HepG2 (cell line): ENCODE data around the gene PPP2R5B. TPM values are rescaled to one million over a fixed set of nuclear protein-coding genes. Genes with fewer than 3 reads are reported as not detected.

ENCODE experiments used
- ETV5 ChIP-seq: IDR thresholded peaks from 2 replicates; pipeline ENCODE4 v1.6.1; 2018; ENCODE audit warnings: missing biosample characterization, missing genetic modification reagents, inconsistent platforms, borderline replicate concordance
- FIP1L1 ChIP-seq: fragments of 200-400 bp; formaldehyde crosslinking; IDR thresholded peaks from 2 replicates; pipeline ENCODE4 v1.6.1; 2018; ENCODE audit warnings: low read depth, mild to moderate bottlenecking, low read length, moderate library complexity, borderline replicate concordance; ENCODE audit not compliant: insufficient read depth
- HMGXB4 ChIP-seq, 2 experiments: sonication (generic) in 1 of 2; formaldehyde crosslinking in 1 of 2; IDR thresholded peaks; 2 replicates each; pipeline versions ENCODE4 v1.4.0 to v1.6.1; 2018 to 2020; ENCODE audit warnings: missing genetic modification reagents in 2 of 2, borderline replicate concordance in 1 of 2, low read depth in 1 of 2, mild to moderate bottlenecking in 1 of 2, missing biosample characterization in 1 of 2
- HNRNPL ChIP-seq: fragments of 200-400 bp; formaldehyde crosslinking; IDR thresholded peaks from 2 replicates; pipeline ENCODE4 v1.6.1; 2017; ENCODE audit warnings: mild to moderate bottlenecking, low read depth, low read length
- KAT2B ChIP-seq: fragments of 150-350 bp; IDR thresholded peaks from 2 replicates; pipeline ENCODE4 v1.6.1; 2014; ENCODE audit warnings: low read depth, low read length, borderline replicate concordance
- KLF11 ChIP-seq: IDR thresholded peaks from 2 replicates; pipeline ENCODE4 v1.6.1; 2016; ENCODE audit warnings: missing compliant biosample characterization
- NR2F6 ChIP-seq, 2 experiments: IDR thresholded peaks; 2 replicates each; pipeline ENCODE4 v1.6.1; 2016; ENCODE audit warnings: antibody characterized with exemption in 1 of 2, mild to moderate bottlenecking in 1 of 2
- PAXIP1 ChIP-seq: sonication (generic); formaldehyde crosslinking; conservative IDR thresholded peaks from 2 replicates; pipeline ENCODE4 v1.4.0; 2020; ENCODE audit warnings: mild to moderate bottlenecking, missing genetic modification reagents, moderate library complexity
- PHF5A ChIP-seq: IDR thresholded peaks from one replicate; pipeline ENCODE4 v1.6.1; 2018; ENCODE audit warnings: low read depth, missing genetic modification reagents; ENCODE audit not compliant: unreplicated experiment
- PHF8 ChIP-seq: sonication (generic); formaldehyde crosslinking; IDR thresholded peaks from 2 replicates; pipeline ENCODE4 v1.5.0; 2020; ENCODE audit warnings: missing genetic modification reagents
- SMYD3 ChIP-seq: sonication (generic); formaldehyde crosslinking; IDR thresholded peaks from 2 replicates; pipeline ENCODE4 v1.8.1; 2023; ENCODE audit warnings: mild to moderate bottlenecking, missing genetic modification reagents
- SP2 ChIP-seq: sonication (generic); formaldehyde crosslinking; IDR thresholded peaks from 2 replicates; pipeline ENCODE4 v1.5.1; 2020; ENCODE audit warnings: mild to moderate bottlenecking, missing genetic modification reagents
- SP5 ChIP-seq: IDR thresholded peaks from 2 replicates; pipeline ENCODE4 v1.6.1; 2016; ENCODE audit warnings: low read depth, borderline replicate concordance
- WIZ ChIP-seq: sonication (generic); formaldehyde crosslinking; IDR thresholded peaks from 2 replicates; pipeline ENCODE4 v1.5.1; 2020; ENCODE audit warnings: mild to moderate bottlenecking, missing genetic modification reagents
- ZGPAT ChIP-seq: IDR thresholded peaks from 2 replicates; pipeline ENCODE4 v1.6.1; 2016; ENCODE audit warnings: mild to moderate bottlenecking
- ZSCAN21 ChIP-seq: sonication (generic); formaldehyde crosslinking; IDR thresholded peaks from 2 replicates; pipeline ENCODE4 v1.8.0; 2022; ENCODE audit warnings: mild to moderate bottlenecking, missing genetic modification reagents, moderate library complexity, borderline replicate concordance
- polyA plus RNA-seq, 8 experiments: library from polyadenylated mRNA; depleted of rRNA in 3 of 8; stranded (reverse) in 7 of 8; unstranded in 1 of 8; fragments of >200 nt; fragmentation: Illumina TruSeq in 4 of 8; extraction: Trizol in 4 of 8; gene quantifications; 2 replicates each; pipeline versions ENCODE4 v1.2.1 to v1.2.3, GENCODE V29; 2011 to 2016; ENCODE audit warnings: low read depth in 4 of 8, missing spikeins in 1 of 8, mixed read lengths in 1 of 8; ENCODE audit not compliant: insufficient read depth in 1 of 8
- total RNA-seq, 5 experiments: library from RNA; depleted of rRNA; stranded (reverse); fragments of >200 nt; fragmentation: Illumina TruSeq; extraction: Trizol; gene quantifications; 2 replicates each; pipeline ENCODE4 v1.2.3, GENCODE V29; 2016; ENCODE audit warnings: low read depth in 1 of 5
- TF ChIP-seq, protein P1 (sequence below): sonication (generic); formaldehyde crosslinking; IDR thresholded peaks from 2 replicates; pipeline ENCODE4 v1.5.0; 2020; ENCODE audit warnings: missing genetic modification reagents
- TF ChIP-seq, protein P2 (sequence below): sonication (generic); formaldehyde crosslinking; IDR thresholded peaks from 2 replicates; pipeline ENCODE4 v1.8.1; 2023; ENCODE audit warnings: mild to moderate bottlenecking, missing genetic modification reagents, borderline replicate concordance

The PPP2R5B gene
- total and polyA plus RNA-seq, 2 of the 13 experiments (the other 11 are each of a cell fraction or from before 2014, with no cell fraction given) = 2.3 to 8.3 TPM

- TF ChIP-seq KAT2B = no peak
- TF ChIP-seq, protein P1, sequence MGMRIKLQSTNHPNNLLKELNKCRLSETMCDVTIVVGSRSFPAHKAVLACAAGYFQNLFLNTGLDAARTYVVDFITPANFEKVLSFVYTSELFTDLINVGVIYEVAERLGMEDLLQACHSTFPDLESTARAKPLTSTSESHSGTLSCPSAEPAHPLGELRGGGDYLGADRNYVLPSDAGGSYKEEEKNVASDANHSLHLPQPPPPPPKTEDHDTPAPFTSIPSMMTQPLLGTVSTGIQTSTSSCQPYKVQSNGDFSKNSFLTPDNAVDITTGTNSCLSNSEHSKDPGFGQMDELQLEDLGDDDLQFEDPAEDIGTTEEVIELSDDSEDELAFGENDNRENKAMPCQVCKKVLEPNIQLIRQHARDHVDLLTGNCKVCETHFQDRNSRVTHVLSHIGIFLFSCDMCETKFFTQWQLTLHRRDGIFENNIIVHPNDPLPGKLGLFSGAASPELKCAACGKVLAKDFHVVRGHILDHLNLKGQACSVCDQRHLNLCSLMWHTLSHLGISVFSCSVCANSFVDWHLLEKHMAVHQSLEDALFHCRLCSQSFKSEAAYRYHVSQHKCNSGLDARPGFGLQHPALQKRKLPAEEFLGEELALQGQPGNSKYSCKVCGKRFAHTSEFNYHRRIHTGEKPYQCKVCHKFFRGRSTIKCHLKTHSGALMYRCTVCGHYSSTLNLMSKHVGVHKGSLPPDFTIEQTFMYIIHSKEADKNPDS (CRISPR knock-in tag) = 0 out of 2 replicates have a peak, but pooled peaks have one; percentile 57
- peak; percentile 54; the same call in 1 of the 2 replicates for TF ChIP-seq KLF11 (CRISPR knock-in tag)
- TF ChIP-seq FIP1L1 = no peak
- peak; percentile 100 for TF ChIP-seq HNRNPL
- TF ChIP-seq ZGPAT = peak; percentile 70; the same call in 1 of the 2 replicates
- TF ChIP-seq HMGXB4 (CRISPR knock-in tag; IDR thresholded peaks at IDR 0.05; ENCODE audit: borderline replicate concordance in 1 of 2, low read depth in 1 of 2) = peak in 1 of 2 experiments; percentile 72; a peak in 3 of 4 replicates
- peak; percentile 97 for TF ChIP-seq PAXIP1 (CRISPR knock-in tag)
- TF ChIP-seq SP5 (CRISPR knock-in tag) = peak; percentile 83
- peak; percentile 79 for TF ChIP-seq PHF8 (CRISPR knock-in tag)
- peak; percentile 82 for TF ChIP-seq PHF5A
- TF ChIP-seq SMYD3 (CRISPR knock-in tag) = 0 out of 2 replicates have a peak, but pooled peaks have one; percentile 71
- TF ChIP-seq SP2 (CRISPR knock-in tag) = peak; percentile 36
- 0 out of 2 replicates have a peak, but pooled peaks have one; percentile 12 for TF ChIP-seq WIZ (CRISPR knock-in tag)
- TF ChIP-seq ETV5 (CRISPR knock-in tag) = peak; percentile 92
- TF ChIP-seq NR2F6 (IDR thresholded peaks at IDR 0.05) = peak; percentile 77
- TF ChIP-seq NR2F6 (CRISPR knock-in tag; IDR thresholded peaks at IDR 0.05) = peak; percentile 87
- peak; percentile 66; the same call in 1 of the 2 replicates for TF ChIP-seq ZSCAN21 (CRISPR knock-in tag)
- TF ChIP-seq, protein P2, sequence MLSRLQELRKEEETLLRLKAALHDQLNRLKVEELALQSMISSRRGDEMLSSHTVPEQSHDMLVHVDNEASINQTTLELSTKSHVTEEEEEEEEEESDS (CRISPR knock-in tag) = peak; percentile 41; the same call in 1 of the 2 replicates
Observed at GRCh38 chr11:64893194-64894069, 31.1 kb upstream of the PPP2R5B start (continued).
